Activated effector memory CD4-positive, alpha-beta T cell treated with anti-CD3 and anti-CD28 coated beads, Interleukin-2, amount 50 U/mL, for 16 hours (primary cell): ENCODE results near the gene PTGR3.

Source experiments
- DNase-seq: peaks from one replicate; pipeline ENCODE4 v3.0.0-alpha.2; 2020

PTGR3 gene

GRCh38 chr18:75165926-75166325 is 43.0 kb downstream of the PTGR3 start:
- no peak for DNase-seq

DNA sequence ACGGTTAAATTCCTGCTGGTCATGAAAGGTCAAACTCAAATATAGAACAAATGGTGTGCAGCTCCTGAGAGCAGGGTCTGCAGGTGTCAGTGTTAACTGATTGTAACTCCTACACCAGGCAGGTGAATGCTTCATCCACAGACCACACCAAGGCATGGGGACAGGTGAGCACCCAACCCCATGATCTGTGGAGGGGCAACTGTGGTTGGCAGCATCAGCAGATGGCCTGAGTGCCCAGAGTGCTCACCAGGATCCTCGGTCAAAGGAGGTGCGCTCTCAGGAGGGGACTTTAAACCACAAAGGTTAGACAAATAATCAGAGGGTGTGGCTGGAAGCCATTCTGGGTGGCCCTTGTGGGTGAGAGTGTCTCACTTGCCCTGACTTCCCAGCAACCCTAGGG is 44.5 kb downstream of the PTGR3 start:
- no peak for DNase-seq

DNA sequence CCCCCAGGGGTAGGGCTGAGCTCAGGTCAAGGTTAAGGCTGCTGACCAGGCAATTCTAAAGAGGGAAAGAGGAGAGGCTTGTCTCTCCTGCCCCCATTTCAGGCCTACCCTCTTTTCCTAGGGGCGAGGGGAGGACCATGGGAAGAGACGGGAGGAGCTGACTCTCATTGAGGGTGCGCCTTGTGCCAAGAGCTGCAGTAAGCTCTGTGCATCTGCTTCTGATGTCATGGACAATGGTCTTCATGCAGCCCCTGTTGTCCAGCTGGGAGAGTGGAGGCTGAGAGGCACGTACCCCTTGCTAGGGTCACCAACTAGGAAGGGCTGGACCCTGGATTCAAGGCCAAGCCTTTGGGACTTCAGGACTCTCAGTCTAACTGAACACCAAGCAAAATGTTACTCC is 45.2 kb downstream of the PTGR3 start:
- no peak for DNase-seq

DNA sequence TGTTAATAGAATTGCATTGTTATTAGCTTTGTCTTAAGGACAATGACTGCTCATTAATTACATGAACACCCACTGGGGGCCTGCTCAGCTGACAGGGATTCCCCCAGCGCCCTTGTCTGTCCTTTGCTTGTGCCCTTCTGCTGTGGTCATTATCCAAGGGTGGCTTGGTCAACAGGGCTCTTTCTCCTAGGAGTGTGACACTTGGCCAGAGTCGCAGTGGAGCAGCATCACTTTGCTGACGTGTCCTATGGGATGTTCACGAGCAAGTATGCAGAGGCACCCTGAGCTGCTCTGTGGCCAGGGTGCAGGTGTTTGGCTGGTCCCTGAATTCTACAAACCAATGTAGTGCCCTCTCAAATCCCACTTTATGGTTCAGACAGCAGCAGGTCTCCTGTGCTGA is 46.0 kb downstream of the PTGR3 start:
- no peak for DNase-seq

DNA sequence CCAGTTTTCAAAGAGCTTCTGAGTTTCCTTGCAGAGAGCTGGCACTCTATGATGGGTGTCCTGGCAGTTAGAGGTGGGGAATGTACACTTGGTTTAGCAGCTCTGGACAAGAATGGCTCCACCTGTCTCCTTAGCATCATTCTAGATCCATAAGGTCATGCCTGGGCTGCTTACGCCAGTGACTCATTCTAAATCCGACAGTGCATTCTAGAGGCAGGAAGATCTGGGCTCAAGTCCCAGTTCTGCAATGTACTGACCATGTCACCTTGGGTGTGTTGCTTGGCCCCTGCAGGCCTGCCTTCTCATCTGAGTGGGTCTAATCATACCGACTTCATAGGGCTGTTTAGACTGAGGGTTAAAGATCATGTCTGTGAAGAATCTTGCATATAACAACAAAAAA is 46.5 kb downstream of the PTGR3 start:
- no peak for DNase-seq

- no peak for DNase-seq
Measured at GRCh38 chr18:75161256-75162028, 47.5 kb downstream of the PTGR3 start.

- DNase-seq = no peak
Measured at GRCh38 chr18:75160364-75160763, 48.6 kb downstream of the PTGR3 start.

GRCh38 chr18:75159646-75160356 is 49.1 kb downstream of the PTGR3 start:
- no peak for DNase-seq

DNA sequence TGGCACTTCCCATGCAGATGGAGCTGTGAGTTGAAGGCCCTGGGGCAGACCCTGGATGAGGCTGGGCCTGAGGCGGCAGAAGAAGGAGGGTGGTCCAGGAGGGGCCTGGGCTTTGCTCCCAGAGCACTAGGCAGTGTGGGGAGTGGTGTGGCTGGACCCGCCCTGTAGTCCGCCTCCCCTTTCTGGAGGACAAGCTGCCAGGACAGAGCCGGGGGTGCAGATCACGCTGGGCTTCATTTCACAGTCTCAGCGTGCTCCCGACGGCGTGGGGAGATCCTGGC is 49.8 kb downstream of the PTGR3 start:
- no peak for DNase-seq
